GM21360 (cell line): ENCODE data around the gene CDC42BPA.

Source experiments
- ATAC-seq: cut with Tn5 transposase; IDR thresholded peaks from one replicate; pipeline ENCODE4 v1.9.1; 2021; ENCODE audit warnings: mild to moderate bottlenecking, moderate library complexity; ENCODE audit not compliant: unreplicated experiment

CDC42BPA gene

DNA sequence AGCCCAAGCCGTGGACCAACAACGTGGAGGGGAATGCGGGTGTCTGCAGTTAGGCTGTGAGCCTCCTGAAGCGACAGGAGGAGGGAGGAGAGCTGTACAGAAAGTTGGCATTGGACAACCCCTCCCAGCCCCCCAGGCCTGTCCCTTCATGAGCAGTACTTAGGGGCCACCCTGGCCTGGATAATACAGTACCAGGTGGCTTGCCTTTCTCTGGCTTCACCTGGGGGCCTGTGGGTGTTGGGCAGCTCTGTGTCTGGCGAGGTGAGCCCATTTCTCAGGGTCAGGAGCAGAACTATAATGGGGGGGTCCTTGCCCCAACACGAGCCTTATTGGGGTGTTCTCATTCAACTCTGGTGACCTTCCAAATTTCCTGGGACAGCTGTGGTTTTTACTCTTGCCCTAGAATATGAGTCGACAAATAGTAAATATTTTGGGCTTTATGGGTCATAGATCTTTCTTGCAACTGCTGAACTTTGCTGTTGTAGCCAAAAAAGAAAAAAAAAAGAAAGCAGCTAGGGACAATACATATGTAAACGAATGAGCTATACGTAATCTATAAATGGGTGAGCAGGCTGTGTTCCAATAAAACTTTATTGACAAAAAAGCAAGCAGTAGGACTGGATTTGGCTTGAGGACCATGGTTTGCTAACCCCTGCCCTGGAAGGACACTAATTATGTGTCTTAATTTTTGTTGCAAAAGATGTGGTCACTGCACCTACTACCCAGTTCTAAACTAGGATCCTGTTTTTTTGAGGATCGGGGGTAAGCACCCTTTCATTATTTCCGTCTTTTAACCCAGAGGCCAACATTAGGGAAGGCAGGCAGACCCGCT, 366.8 kb downstream of the CDC42BPA start:
- no peak for ATAC-seq

DNA sequence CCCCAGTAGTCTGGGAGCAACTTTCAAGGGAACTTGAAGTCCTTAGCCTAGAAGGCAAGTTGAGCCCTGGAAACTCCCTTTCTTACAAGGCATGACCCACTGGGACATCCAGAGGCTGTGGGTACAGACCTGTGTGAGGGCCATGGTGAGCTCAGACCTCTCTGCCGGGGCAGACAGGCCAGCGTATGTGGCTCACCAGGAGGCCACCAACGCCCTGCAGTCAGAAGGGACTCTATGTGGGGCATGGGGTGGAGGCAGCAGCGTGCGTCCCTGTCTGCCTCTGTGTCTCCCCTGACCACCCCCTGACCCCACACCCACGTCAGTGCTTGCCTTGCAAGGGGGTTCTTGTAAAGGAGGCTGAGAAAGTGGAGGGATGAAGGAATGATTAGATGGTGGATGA, 367.4 kb downstream of the CDC42BPA start:
- no peak for ATAC-seq

DNA sequence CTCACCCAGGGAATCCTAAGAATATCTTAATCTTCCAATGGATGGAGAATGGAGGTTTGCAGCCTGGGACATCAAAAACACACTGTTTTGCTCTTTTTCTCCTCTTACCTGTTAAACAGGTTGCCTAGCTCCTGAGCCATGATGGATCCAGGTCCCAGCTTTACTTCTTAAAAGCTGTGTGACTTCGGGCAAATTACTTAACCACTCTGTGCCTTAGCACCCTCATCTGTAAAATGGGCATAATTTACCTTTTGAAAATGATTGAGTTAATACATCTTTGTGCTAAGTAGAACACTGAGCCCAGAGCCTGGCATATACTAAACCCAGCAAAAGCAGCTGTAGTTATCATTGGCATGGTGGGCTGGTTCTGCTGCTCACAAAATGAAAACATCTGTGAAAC, 368.0 kb downstream of the CDC42BPA start:
- no peak for ATAC-seq

DNA sequence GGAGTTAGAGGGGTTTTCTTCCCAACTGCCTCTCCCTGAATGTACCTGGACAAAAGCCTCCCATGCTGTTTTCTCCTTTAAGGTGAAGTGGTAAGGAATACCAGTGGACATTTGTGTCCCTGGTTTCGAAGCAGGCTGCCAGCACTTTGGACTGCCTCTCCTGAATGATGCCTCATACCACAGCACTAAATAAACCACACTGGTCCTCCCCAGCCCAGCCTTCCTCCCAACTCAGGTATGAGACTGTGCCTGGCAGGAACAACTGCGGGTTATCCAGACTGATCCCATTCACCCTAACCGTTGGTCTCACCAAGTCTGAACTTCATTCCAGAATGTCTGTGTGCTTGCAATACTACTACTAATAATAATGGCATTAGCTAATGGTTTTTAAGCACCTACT, 368.9 kb downstream of the CDC42BPA start:
- ATAC-seq = no peak

DNA sequence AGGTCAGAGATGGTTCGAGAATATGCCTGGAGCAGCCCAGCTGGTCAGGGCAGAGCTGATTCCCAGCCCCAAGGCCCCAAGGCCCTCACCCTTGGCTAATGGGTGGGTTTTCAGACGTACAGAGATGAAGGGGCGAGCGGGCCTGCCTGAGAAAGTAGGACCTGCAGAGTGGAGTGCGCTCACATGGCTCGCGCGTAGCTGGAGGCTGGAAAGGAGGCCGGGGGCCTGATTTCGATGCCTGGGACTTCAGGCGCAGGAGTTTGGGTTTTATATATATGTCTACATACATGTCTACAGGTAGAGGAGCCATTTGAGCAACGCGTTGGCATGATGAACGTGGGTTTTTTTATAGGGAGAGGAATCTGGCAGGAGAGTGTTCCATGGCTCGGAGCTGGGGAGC, 369.3 kb downstream of the CDC42BPA start:
- ATAC-seq = no peak

DNA sequence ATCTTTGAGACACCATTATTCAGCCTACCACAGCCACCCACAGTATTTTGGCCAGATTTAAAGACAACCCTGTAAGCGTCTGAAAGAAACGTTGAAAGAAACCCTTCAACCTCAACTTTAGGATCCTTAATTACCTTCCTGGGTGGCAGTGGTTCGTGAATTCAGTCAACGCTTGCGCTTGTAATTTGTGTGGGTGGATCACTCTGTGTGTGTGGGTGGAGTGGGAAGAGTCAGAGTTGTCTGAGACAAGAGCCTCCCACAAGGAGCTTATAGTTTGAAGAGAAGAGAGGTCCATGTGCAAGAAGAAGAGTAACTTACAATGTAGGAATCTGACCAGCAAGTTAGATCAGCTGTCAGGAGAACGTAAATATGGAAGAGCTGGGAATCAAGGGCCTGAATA, 369.8 kb downstream of the CDC42BPA start:
- no peak for ATAC-seq

DNA sequence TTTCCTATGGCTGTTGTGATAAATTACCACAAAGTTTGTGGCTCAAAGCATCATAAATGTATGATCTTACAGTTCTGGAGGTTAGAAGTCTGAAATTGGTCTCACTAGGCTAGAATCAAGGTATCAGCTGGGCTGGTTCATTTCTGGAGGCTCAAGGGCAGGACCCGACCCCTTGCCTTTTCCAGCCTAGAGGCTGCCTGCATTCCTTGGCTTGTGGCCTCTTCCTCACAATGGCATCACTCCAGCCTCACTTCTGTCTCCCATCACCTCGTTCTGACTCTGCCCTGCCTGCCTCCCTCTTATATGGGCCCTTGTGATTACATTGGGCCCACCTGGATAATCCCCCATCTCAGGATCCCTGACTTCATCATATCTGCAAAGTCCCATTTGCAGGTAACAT, 370.2 kb downstream of the CDC42BPA start:
- ATAC-seq = no peak

DNA sequence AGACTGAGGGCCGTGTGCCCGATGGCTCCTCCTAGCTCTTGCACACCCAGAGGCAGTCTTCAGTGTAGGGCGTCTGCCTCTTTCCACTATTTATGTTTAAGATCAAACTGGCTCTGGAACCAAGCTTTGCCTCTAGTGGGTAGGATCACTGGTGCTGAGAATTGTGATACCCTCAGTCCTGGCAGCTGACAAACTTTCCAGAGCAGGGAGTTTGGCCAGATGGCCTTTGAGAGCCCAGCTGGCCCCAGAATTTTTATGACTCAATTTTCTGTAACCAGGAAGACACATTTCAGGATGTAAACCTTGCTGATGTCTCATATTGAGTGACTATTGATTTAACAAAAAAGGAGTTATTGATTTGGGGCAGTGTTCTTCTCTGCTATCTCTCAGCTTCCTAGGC, 371.5 kb downstream of the CDC42BPA start:
- no peak for ATAC-seq

DNA sequence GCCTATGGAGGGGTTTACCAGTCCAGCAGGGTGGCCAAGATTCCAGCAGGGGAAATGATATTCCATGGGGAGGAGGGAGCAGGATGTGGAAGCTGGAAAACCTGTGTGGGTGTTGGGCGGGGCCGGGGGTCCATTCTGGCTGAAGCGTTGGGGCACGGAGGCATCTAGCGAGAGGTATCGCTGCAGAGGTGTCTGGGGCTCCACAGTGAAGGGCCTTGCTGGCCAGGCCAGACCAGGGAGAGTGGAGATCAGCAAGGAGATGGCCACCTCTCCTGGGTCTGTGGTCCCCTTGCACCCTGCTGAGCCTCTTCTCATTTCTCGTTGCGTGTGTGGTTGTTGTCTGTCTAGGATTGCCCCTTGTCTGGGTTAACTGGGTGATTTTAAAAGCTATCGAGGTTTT, 372.0 kb downstream of the CDC42BPA start:
- ATAC-seq = no peak

DNA sequence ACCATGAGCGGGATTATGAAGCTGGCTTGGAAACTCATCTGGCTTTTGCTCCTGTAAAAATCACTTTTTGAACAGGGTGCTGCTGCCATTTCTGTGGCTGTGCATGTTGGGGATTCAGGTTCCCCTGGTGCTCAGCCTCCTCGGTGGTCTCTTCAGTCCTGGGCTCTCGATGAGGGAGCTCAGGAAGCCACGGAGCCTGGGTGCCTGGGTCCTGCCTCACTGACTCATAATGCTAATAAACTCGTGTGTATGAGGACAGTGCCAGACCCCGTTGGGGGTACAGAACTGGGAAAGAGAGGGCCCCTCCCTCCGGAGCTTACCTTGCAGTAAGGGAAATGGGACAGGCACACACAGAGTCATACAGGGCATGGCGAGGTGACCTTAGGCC, 372.4 kb downstream of the CDC42BPA start:
- no peak for ATAC-seq

DNA sequence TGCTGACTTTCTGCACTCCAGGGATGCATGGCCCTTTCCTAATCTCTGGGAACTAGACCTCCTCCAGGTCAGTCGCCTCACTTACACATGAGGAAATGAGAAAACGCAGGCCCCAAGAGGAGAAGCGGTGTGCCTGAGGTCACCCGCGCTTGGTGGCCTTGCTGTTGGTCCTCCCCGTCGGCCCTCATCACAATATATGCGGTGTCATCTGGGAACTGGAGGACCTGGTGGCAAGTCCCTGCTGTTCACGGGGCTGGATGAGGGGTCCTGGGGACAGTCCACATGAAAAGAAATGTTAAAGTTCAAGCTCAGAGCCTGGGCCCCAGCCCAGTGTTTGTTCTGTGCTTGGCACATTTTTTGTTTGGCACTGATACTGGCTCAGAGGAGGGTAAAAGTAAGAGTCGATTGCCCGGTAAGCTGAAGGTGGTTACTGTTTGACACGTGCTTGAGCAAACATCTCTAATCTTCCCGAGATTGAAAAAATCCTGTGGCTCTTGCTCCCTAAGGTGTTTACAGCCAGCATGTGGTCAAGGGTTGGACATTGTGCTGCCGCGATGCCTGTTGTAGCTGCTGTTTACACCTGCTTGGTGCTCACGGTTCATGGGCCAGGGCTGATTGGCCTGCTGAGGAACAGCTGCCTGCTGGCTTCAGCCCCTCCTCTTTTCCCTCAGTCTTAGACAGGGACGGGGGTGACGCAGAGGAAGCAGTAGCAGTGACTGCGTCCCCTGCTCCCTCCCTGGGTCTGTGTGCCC, 373.0 kb downstream of the CDC42BPA start:
- no peak for ATAC-seq

DNA sequence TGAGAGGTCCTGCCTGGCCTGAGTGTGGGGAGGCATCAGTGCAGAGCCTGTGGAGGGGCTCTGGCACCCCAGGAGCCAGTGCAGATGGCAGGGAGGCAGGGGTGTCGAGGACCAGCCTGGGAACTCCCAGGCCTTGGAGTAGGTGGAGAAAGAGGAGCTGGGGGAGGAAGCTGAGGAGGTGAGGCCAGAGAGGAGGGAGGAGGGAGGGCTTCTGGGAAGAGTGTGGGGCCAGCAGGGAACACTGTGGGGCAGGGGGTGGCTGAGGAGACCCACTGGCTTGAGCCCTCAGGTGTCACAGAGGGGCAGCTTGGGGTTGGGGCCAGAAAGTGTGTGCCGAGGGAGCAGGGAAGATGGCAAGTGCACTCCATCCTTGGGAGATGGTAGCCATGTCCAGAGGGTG, 374.4 kb downstream of the CDC42BPA start:
- ATAC-seq = no peak

DNA sequence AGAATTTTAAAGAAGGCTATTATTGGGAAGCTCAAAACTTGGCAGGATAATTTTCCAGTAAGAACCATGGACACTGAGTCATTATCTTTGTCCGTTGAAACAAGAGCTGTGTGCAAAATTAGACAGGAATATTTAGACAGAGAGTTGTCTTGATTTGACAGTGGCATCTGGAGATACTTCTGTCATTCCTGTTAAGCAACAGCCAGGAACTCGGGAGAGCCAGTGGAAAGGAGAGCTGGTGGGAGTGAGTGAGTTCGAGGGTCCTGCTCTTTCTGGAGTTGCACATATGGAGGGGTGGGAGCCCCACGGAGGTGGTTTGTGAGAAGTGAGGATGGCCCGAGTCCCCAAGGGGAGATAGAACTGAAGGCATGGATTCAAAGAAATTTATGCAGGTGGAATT, 375.1 kb downstream of the CDC42BPA start:
- no peak for ATAC-seq

DNA sequence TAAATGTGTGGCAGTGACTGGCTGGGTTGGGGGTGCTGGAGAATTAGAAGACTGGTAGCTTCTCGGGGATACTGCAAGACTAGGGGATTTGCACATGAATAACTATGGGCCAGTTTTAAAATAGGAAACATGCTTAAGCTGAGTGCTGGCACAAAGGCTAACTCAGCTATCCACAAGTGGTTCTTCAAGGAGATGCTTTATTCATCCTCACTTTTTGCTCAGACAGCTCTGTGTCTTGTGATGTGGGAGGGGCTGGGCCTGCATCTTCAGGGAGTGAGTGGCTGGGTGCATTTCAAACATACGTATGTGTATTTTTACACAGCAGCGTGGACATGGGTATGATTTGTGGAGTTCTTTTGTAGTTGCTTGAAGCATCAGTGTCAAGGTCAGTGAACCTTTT, 375.9 kb downstream of the CDC42BPA start:
- no peak for ATAC-seq

DNA sequence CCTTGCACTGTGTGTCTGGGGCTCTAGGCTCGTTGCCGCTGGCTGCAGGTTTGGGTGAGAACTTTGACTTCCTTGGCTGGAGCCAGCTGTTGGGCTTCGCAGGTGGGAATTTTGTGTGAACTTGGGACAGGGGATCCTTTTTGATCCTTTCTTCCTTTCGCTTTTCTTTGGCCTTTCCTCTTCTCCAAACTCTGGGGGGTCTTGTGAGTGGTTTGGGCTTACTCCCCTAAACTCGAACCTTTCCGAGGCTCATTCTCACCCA, 377.6 kb downstream of the CDC42BPA start:
- no peak for ATAC-seq

DNA sequence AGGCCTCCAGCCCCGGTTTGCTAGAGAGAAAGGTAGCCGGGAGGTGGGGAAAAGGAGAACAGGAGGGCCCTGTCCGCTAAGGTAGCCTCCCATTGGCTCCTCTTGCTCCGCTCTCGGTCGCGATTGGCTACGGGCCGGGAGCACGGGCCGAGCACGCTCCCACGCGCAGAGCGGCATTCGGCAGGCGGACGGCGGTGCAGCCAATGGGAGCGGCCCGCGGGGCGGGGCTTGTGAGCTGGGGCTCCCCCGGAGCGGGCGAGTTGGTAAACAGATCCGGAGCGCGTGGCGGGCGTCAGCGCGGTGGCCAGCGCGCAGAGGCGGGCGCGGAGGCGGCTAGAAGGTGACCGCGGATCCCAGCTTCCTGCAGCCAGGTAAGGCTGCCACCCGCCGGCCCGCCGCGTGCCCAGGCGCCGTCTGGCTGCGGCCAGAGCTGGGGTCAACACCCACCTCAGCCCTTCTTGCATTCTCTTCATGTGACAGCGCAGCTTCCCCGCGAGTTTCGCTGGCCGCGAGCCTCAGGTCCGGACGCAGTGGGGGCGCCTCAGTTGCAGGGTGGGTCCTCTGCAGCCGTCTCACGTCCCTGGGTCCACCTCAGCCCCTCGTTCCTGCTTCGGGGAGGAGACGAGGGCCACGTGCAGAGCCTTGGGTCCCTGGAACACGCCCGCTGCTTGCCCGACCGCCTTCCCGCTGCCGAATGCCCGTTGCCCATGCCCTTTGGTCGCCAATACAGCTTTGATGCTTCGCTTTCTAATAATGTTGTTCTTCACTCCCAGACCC, 378.1 kb downstream of the CDC42BPA start, which contains the start of gene COQ8A:
Gene COQ8A (plus strand): TSS at position 266 of the 777 bp plus-strand sequence. CDS start 21,092 bp downstream, outside the sequence.
- peak; percentile 96 for ATAC-seq
